CD4-positive, alpha-beta T cell (primary cell): ENCODE results near the gene SPPL2A. TPM values are rescaled to one million over a fixed set of nuclear protein-coding genes. Genes with fewer than 3 reads are reported as not detected.

ENCODE experiments used
- ATAC-seq: fragments of 200-7000 bp; cut with Tn5 transposase; one replicate; pipeline ENCODE4 v1.10.0; 2022; ENCODE audit warnings: mild to moderate bottlenecking; ENCODE audit not compliant: poor library complexity
- CTCF ChIA-PET: fragments of 350-600 bp; sonication (Branson Sonifier 250); formaldehyde crosslinking; loops from one replicate; lab custom pipeline; 2021; ENCODE audit warnings: antibody characterized with exemption, inconsistent platforms; lab: Charles Lee
- POLR2A ChIA-PET: fragments of 350-600 bp; sonication (Branson Sonifier 250); formaldehyde crosslinking; loops from one replicate; lab custom pipeline; 2021; ENCODE audit warnings: antibody characterized with exemption, inconsistent platforms; lab: Charles Lee
- DNase-seq, 14 experiments: peaks; one replicate each; pipeline ENCODE4 v3.0.0-alpha.2; 2013 to 2020; ENCODE audit warnings: mixed read lengths in 2 of 14
- H3K27ac ChIP-seq, 2 donors: one replicate each; pipeline versions ENCODE4 v1.5.1 to v1.7.0; 2013; ENCODE audit warnings: low read length in 2 of 2, low read depth in 1 of 2, mild to moderate bottlenecking in 1 of 2
- H3K27me3 ChIP-seq, 2 experiments: 1 replicate in 1 of 2; 2 replicates in 1 of 2; pipeline versions ENCODE4 v1.6.1 to v1.7.0; 2013; ENCODE audit warnings: low read length in 2 of 2, control low read depth in 1 of 2, mild to moderate bottlenecking in 1 of 2, moderate library complexity in 1 of 2; ENCODE audit not compliant: insufficient read depth in 2 of 2, control insufficient read depth in 1 of 2
- H3K36me3 ChIP-seq: one replicate; pipeline ENCODE4 v1.6.1; 2013; ENCODE audit warnings: low read length, control low read depth; ENCODE audit not compliant: insufficient read depth
- H3K4me1 ChIP-seq: one replicate; pipeline ENCODE4 v1.6.1; 2013; ENCODE audit warnings: low read length, control low read depth; ENCODE audit not compliant: insufficient read depth
- H3K4me3 ChIP-seq: one replicate; pipeline ENCODE4 v1.5.1; 2013; ENCODE audit warnings: mild to moderate bottlenecking, low read length, moderate library complexity
- H3K9me3 ChIP-seq, 2 experiments: 1 replicate in 1 of 2; 2 replicates in 1 of 2; pipeline versions ENCODE4 v1.6.1 to v1.7.0; 2013; ENCODE audit warnings: low read length in 2 of 2, mild to moderate bottlenecking in 2 of 2, control low read depth in 1 of 2, moderate library complexity in 1 of 2; ENCODE audit not compliant: control insufficient read depth in 1 of 2, insufficient read depth in 1 of 2
- H3K27ac Mint-ChIP-seq: one replicate; pipeline ENCODE4 v1.8.0; 2020; ENCODE audit warnings: mixed read lengths
- H3K27me3 Mint-ChIP-seq: one replicate; pipeline ENCODE4 v1.8.0; 2021; ENCODE audit warnings: mixed read lengths
- H3K36me3 Mint-ChIP-seq: one replicate; pipeline ENCODE4 v1.8.0; 2021; ENCODE audit warnings: low read depth, mixed read lengths
- H3K4me1 Mint-ChIP-seq: one replicate; pipeline ENCODE4 v1.8.0; 2021; ENCODE audit warnings: low read depth, mixed read lengths
- H3K4me3 Mint-ChIP-seq: one replicate; pipeline ENCODE4 v1.8.0; 2020; ENCODE audit warnings: mild to moderate bottlenecking, mixed read lengths
- H3K9me3 Mint-ChIP-seq: one replicate; pipeline ENCODE4 v1.8.0; 2020; ENCODE audit warnings: mixed read lengths
- intact Hi-C, 2 experiments: fragments of 100-400 bp; cut with DNase I in 1 of 2; cut with micrococcal nuclease in 1 of 2; formaldehyde crosslinking; loops; one replicate each; pipeline versions ENCODE4 v1.15.1 to v1.9.0; 2023 to 2025; cut with DNase I, micrococcal nuclease
- total RNA-seq, 174 experiments: library from RNA in 2 of 174; stranded (reverse) in 2 of 174; gene quantifications; one replicate each; pipeline ENCODE4 v1.2.3 and lab custom pipeline; 2021 to 2026
- TF ChIP-seq, protein P1 (sequence below): fragments of 200-600 bp; IDR thresholded peaks from one replicate; pipeline ENCODE4 v1.8.0; 2022; ENCODE audit warnings: antibody characterized with exemption, mild to moderate bottlenecking

SPPL2A gene
- total RNA-seq, 2 experiments from 2014 or later: 26.6 to 30.7 TPM

DNA sequence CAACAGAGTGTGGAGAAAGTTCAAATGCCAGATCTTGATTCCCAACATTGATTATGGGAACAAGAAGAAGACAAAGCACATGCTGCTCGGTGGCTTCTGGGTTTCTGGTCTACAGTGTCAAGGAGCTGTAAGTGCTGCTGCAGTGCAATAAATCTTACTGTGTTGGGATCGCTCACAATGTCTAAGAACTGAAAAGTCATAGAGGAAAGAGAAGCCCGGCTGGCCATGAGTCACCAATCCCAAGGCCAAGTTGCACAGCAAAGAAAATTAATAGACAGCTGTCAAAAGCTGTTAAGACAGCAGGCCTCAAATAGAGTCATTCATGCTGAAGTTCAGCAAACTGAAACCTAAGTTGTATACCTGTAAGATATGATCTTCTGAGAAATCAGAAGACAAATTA is 33.2 kb upstream of the SPPL2A start:
- no peak for DNase-seq
- POLR2A ChIA-PET: no interaction called here

DNA sequence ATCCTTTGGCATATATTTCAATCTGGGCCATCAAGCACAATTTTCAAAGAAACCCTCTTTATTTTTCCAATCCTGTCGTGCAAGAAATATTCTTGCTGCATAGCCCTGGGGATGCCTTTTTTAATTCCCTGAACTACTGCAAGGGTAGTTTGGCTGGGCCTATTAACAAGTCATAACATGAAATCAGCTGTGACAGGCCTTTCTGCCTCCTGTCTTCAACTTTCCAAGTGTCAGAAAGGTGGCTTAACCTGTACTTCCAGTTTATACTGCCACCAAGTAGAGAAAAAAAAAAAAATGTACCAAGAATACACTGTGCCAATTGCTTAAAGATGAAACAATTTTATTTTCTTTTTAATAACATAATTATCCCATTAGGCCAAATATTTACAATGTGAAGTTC is 32.4 kb upstream of the SPPL2A start:
- ChIA-PET POLR2A (no interaction called here), CTCF (no interaction called here)
- H3K27ac ChIP-seq: no peak overlapping the region
- Mint-ChIP-seq H3K27ac (no peak overlapping the region), H3K4me3 (no peak overlapping the region), H3K36me3 (no peaks in the 10 kb centered on the region), H3K9me3 (no peaks in the 10 kb centered on the region), H3K4me1 (no peaks in the 10 kb centered on the region), H3K27me3 (no peaks in the 10 kb centered on the region)
- TF ChIP-seq, protein P1, sequence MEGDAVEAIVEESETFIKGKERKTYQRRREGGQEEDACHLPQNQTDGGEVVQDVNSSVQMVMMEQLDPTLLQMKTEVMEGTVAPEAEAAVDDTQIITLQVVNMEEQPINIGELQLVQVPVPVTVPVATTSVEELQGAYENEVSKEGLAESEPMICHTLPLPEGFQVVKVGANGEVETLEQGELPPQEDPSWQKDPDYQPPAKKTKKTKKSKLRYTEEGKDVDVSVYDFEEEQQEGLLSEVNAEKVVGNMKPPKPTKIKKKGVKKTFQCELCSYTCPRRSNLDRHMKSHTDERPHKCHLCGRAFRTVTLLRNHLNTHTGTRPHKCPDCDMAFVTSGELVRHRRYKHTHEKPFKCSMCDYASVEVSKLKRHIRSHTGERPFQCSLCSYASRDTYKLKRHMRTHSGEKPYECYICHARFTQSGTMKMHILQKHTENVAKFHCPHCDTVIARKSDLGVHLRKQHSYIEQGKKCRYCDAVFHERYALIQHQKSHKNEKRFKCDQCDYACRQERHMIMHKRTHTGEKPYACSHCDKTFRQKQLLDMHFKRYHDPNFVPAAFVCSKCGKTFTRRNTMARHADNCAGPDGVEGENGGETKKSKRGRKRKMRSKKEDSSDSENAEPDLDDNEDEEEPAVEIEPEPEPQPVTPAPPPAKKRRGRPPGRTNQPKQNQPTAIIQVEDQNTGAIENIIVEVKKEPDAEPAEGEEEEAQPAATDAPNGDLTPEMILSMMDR: no peak
- no peaks in the 10 kb centered on the region for H3K4me1 ChIP-seq
- intact Hi-C loops: no loop called here
- H3K27me3 ChIP-seq: no peaks in the 10 kb centered on the region
- no peak overlapping the region for H3K4me3 ChIP-seq
- ATAC-seq (no peak), DNase-seq (no peak)
- no peaks in the 10 kb centered on the region for H3K36me3 ChIP-seq
- no peaks in the 10 kb centered on the region for H3K9me3 ChIP-seq

More for the DNA sequence above, 33.2 kb upstream of the SPPL2A start:
- TF ChIP-seq, protein P1: no peak
- Mint-ChIP-seq H3K4me1 (no peaks in the 10 kb centered on the region), H3K36me3 (no peaks in the 10 kb centered on the region), H3K9me3 (no peaks in the 10 kb centered on the region), H3K27me3 (no peaks in the 10 kb centered on the region), H3K4me3 (no peak overlapping the region), H3K27ac (no peak overlapping the region)
- no peaks in the 10 kb centered on the region for H3K4me1 ChIP-seq
- CTCF ChIA-PET: no interaction called here
- ATAC-seq: no peak
- no peaks in the 10 kb centered on the region for H3K27me3 ChIP-seq
- no peak overlapping the region for H3K4me3 ChIP-seq
- no peak overlapping the region for H3K27ac ChIP-seq
- intact Hi-C loops: no loop called here
- H3K36me3 ChIP-seq: no peaks in the 10 kb centered on the region
- H3K9me3 ChIP-seq: no peaks in the 10 kb centered on the region

DNA sequence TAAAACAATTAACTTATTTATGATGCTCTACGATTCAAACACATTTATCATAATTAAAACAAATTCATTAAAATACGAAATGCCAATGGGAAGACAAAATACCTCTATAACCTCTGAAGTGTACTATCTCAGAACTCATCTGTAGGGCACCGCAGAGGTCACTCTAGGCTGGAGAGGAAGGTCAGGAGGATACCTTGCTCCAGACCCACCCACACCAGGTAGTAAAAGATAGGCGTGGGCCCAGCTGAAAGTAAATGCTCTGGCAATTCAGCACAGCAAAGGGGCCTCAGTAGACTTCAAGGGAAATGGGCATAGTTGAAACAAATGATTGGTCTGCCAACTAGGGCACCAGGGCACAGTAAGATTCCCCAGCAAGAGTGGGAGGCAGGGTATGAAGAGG is 26.0 kb upstream of the SPPL2A start:
- ChIA-PET POLR2A (no interaction called here), CTCF (no interaction called here)
- DNase-seq (no peak), ATAC-seq (no peak)
- H3K4me3 Mint-ChIP-seq: no peak overlapping the region
- no peaks in the 10 kb centered on the region for H3K4me1 ChIP-seq
- H3K36me3 Mint-ChIP-seq: no peaks in the 10 kb centered on the region
- intact Hi-C loops: no loop called here
- H3K9me3 ChIP-seq: no peaks in the 10 kb centered on the region
- no peaks in the 10 kb centered on the region for H3K9me3 Mint-ChIP-seq
- H3K27me3 ChIP-seq: no peaks in the 10 kb centered on the region
- no peak overlapping the region for H3K27ac Mint-ChIP-seq
- no peaks in the 10 kb centered on the region for H3K4me1 Mint-ChIP-seq
- TF ChIP-seq, protein P1: no peak
- no peak overlapping the region for H3K4me3 ChIP-seq
- no peak overlapping the region for H3K27ac ChIP-seq
- H3K36me3 ChIP-seq: no peaks in the 10 kb centered on the region
- H3K27me3 Mint-ChIP-seq: no peaks in the 10 kb centered on the region
